GM18519 (cell line): ENCODE data around the gene WDR87.

ENCODE experiments used
- ATAC-seq: cut with Tn5 transposase; IDR thresholded peaks from one replicate; pipeline ENCODE4 v1.9.1; 2021; ENCODE audit warnings: mild to moderate bottlenecking, moderate library complexity; ENCODE audit not compliant: unreplicated experiment, low FRiP score

The WDR87 gene

DNA sequence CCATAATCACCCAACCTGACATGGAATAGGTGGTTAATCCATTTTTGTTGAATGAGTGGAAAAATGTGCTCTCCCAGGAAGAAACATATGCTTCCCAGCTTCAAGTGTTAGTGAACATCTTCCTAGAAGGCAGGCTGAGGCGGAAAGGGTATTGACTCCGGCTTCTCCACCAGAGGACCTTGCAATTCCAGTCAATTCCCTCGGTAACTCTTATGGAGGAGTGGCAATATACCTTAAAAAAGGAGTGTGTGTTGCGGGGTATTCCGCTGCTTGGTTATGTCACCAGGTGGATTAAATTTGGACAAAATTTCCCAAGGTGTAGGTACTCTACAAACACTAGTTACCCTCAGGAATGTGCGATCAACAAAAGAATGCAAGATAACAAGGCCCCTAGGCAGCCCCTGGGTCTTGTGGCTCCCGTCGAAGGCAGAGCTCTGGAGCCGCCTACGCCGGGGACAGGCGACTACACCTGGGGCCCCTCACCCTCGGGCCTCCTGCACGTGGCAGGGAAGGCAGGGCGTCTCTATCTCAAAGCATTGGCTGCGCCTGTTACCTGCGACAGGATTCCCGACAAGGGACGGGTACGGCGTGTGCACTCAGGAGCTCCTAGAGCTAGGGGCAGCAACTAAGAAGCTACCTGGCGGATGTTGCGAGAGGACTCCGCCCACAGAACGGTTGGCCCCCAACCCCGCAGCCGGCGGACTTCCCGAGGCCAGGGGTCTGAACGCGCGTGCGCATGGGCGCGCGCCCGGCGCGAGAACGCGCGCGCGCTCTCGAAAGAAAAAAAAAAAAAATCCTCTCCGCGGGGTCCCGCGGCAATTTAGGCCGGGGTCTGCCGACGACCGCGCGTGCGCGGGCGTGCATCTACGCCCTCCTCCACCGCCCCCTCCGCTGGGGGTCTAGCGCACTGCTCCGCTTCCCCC is at the start of gene WDR87:
Gene WDR87, minus strand, starts transcription at position 649 of the 923 bp plus-strand sequence. CDS start 8,355 bp downstream, outside the sequence.
- no peak for ATAC-seq

DNA sequence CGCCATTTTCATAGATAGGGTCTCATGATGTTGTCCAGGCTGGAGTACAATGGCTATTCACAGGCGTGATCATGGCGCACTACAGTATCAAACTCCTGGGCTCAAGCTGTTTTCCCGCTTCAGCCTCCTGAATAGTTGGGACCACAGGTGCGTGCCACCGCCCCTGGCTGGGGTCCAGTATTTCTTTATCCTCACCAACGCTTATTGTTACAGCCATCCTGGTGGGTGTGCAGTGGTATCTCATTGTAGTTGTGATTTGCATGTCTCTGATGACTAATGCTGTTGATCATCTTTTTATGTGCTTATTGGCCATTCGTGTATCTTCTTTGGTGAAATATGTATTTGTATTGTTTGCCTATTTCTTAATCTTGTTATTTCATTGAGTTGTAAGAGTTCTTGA is 49.6 kb upstream of the WDR87 start:
- ATAC-seq = no peak

DNA sequence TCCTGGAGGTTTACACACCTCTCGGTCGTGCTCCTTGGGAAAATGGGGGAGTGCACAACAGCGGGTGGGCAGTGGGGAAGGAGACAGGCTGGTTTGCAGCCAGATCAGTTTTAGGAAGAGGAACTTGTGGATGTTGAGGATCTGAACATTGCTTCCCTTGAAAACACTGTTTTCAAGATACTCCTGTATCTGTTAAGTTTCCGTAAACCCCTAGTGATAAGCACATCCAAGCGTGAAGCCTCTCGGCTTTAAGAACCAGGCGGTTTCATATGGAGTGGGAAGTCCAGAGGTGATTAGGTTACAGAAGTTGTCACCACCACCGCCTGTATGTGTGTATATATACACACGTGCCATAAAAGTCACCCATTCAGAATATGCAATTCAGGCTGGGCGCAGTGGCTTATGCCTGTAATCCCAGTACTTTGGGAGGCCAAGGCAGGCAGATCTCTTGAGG is 48.1 kb upstream of the WDR87 start:
- no peak for ATAC-seq

DNA sequence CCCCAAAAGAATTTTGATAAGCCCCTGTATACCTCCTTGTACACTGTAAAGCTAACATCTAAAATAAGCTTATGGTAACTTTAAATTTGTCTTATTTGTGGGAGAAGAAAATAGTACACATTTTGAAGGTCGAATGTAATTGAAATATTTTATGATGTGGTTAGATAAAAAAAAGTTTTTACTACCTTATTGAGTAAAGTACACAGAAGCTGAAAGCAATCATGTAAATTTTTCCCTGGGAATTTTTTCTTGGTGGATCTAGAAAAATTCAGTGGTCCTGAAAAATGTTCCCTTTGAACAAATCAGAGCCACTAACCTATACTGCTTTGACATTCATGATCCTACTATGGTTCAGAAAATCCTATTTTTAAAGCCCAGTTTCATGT is 47.5 kb upstream of the WDR87 start:
- no peak for ATAC-seq

DNA sequence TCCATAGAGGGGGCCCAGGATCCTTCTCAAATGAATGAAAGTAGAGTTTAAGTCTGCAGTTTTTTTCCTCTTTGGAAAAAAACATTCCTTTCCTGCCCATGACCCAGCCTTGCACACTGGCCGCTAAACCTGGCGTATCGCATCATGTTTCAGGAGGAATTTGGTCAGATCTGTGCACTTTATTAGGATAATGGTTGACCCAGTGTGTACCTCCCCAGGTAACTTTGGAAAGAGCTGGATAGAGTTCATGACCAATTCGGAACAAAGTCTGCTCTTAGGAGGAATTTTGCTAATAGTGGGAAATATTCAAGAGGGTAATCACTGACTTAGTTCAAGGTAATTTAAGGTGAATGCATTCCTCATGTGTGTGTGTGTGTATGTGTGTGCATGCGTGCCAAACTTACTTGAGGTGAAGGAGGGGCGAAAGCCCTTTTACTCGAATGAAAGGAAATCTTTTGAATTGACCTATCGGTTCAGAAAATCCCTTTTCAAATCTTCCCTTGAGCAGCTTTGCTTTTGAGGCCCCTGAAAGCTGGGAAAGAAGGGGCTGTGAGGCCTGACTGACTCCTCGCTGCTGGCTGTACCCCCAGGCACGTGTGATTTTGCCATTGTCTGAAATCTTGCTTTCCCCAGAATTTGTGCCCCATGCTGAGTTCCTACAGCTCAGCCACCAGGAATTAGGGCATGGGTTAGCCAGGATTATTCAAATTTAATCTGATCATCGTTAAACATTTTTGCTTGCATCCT is 47.0 kb upstream of the WDR87 start:
- no peak for ATAC-seq

DNA sequence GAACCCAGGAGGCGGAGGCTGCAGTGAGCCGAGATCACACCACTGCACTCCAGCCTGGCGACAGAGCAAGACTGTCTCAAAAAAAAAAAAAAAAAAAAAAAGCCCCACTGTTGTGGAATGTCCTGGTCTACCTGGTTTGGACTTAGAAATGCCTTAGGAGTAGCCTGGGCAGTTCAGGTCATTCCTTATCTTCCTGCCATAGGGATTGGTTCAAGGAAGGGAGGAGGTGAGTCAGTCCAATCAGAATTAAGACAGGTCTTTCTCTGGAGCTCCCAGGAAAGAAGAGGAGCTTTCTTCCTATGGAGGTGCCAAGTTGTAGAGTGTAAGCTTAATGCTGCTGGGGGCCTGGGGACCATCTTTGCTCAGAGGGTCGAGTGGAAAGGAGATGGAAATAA is 45.4 kb upstream of the WDR87 start:
- ATAC-seq = no peak

DNA sequence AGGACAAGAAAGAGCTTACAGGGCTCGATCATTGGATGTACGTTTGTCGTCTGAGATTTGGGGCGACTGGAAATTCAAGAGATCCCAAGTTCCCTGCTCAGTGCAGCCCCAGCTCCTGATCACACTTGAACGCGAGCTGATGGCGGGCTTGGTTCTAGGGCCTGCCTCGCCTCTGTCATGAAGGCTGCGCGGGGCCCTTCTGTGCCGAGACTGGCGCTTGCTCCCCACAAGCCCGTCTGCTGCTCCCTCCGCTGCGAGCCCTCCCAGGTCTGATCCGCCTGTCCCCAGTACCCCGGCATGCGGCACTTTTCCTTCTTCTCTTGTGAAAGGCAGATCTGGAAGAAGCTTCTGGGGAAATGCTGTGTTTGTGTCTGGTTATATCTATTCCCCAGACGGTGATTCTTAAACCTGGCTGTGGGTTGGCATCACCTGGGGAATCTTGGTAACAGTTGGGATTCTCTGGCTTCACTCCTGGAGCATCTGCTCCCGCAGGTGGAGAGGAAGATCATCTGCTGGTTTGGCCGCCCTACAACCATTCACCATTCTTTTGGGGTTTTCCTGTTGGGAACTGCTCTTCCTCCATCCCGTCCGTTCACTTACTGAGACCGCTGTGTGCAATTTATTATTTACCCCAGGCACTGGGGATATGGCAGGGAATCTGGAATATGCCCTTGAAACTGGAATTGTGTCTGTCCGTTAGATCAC is 44.2 kb upstream of the WDR87 start:
- ATAC-seq = no peak

DNA sequence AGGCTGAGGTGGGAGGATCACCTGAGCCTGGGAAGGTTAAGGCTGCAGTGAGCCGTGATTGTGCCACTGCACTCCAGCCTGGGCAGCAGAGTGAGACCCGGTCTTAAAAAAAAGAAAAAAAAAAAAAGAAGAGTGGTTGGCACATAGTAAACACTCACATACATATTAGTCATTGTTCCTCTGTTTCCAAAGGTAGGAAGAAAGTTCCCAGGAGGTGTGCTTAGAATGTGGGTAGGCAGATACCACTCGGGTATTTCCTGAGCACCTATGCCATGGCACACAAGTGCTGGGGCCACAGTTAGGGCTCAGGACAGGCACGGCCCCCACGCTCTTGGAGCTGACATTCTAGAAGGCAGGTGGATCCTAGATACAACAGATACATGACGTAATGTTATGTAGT is 42.0 kb upstream of the WDR87 start:
- no peak for ATAC-seq

DNA sequence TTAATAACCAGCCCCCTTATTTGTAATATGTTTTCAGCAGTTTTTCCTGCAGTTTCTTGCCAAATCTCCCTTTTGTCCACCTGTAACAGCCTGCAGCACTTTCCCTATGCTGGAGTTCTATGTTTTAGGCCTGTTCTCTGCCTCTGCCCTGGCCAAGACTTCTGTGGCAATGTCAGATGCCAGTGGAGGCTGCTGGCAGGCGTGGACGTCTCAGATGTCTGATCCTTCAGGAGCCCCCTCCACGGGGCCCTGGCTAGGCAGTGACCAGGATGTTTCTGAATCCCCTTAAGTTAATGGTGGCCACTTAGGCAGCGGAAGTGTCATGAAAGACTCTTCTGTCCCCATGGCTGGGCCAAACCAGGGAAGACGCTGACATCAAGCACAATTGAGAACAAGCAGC is 41.4 kb upstream of the WDR87 start:
- ATAC-seq = no peak

DNA sequence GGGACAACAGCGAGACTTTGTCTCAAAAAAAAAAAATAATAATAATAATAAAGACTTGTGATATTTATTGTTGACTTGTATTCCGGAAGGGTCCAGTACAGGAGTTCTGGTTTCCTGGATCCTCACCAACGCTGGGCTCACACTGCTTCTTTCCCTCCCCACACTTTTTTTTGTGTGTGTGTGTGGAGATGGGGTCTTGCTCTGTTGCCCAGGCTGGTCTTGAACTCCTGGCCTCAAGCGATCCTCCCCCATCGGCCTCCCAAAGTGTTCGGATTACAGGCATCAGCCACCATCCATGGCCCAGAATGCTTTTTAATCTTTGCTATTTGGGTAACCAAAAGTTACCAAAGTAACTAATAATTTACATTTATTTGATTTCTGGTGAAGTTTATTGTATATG is 39.7 kb upstream of the WDR87 start:
- no peak for ATAC-seq

DNA sequence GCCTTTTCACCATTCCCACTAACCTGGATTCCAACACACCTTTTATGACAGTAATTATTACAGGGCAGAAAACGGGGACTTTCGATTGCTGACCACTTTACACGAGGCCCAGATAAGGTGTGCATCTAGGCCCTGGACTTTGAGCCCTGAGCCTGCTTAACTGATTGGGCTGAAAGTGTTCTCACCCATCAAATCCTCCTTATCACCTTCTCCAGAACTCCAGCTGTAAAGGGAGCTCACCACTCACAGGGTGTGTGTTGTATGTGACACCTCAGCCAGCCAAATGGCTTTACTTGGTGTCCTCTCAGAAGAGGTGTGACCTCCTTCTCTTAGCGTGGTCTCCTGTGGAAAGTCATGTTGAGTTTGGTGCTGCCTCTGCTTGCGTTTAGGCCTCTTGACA is 37.1 kb upstream of the WDR87 start:
- ATAC-seq = no peak

DNA sequence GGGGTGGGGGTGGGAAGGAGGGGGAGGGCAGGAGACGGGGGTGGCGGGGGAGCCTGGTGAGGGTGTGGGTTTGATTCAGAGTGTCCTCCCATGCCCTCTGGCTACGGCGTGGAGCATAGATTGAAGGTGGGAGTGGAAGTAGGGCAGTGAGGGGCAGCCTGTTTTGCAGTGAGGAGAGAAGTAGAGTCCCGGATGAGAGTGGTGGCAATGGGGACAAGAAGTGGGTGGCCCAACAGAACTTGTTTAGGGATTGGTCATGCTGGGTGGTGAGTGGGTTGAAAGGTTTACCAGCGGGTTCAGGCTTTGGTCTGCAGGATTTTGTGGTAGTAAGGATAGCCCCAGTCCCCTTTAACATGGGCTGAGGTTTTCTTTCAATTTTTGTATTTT is 36.1 kb upstream of the WDR87 start:
- ATAC-seq = no peak

DNA sequence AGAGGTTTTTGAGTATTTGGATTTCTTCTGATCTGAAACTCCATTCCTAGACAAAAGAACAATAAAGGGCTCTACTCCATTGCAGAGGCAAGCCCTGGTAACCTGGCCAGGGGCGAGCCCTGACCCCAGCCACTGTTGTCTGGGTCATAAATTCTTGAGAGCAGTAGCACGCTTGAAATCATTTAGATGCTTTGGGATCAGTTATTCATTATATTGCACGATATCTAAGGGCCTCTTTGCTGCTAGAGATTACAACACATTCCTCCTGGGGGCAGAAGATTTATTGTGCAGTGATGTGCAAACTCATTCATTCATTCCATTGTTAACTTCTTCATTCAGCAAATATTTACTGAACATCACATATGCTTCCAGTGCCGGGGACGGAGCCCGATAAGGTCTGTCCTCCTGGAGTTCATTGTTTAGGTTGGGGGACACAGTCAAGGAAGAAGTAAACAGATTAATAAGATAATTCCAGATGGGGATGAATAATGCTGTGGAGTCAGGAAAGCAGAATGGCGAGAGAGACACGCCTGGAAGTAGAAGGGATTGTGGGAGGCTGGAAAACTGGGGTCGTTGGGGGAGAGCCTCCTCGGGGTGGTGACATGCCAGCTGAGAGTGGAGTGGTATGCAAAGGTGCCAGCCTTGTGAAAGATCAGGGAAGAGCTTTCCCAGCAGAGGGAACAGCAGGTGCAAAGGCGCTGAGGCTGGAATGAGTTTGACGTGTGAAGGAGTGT is 35.6 kb upstream of the WDR87 start:
- ATAC-seq = no peak

DNA sequence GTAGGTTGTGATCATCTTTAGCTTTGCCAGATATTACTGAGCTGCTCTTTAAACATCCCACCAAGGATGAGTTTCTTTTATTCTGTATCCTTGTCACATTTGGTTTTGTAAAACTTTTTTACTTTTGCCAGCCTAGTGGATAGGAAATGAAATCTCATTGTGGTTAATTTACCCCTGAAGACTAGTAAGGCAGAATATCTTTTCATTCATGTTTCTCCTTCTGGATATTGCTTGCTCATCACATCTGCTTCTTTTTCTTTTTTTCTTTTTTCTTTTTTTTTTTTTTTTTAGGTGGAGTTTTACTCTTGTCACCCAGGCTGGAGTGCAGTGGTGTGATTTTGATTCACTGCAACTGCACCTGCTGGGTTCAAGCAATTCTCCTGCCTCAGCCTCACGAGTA is 32.0 kb upstream of the WDR87 start:
- no peak for ATAC-seq

DNA sequence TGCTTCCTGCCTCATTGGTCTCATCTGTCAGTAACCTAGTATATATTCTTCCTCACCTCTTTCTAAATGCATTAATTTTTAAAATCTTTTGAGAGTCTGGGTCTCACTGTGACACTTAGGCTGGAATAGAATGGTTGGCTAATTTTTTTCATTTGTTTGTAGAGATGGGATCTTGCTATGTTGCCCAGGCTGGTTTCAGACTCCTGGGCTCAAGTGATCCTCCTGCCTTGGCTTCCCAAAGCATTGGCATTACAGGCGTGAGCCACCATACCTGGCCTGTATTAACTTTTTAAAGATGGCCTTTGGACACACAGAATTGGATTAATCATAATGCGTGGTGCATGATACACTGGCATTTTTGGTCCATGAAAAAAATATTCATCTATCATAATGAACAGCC is 30.5 kb upstream of the WDR87 start:
- ATAC-seq = no peak

DNA sequence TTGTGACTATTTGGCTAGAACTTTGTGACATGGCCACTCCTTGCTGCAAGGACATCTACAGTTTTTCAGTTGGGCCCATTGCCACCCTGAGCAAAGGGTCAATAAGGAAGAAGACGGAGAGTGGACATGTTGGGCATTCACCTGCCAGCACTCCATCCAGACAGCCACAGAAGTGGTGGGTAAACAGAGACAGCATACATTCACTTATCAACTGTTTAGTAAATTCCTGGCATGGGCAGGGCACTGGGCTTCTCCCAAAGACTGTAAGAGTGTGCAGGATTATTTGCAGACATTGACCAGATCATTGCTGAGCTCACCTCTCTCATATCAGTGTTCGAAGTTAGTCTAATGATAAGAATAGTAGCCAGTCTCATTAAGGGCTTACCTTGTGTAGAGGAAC is 29.8 kb upstream of the WDR87 start:
- ATAC-seq = no peak

DNA sequence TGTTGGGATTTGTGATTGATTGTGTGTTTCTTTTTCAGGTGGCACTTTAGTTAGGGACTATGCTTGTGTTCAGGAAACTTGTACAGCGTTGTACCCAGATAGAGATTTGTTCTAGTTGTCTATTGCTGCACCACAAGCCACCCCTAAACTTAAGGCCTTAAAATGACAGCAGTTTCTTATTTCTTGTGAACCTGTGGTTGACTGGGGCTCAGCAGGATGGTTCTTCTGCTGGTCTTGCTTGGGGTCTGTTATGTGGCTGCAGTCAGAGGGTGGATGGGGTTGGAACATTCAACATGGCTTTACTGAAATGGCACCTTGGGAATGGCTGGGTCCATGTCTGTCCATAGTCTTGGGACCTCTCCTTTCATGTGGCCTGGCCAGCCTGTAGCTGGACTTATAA is 28.9 kb upstream of the WDR87 start:
- ATAC-seq = no peak

DNA sequence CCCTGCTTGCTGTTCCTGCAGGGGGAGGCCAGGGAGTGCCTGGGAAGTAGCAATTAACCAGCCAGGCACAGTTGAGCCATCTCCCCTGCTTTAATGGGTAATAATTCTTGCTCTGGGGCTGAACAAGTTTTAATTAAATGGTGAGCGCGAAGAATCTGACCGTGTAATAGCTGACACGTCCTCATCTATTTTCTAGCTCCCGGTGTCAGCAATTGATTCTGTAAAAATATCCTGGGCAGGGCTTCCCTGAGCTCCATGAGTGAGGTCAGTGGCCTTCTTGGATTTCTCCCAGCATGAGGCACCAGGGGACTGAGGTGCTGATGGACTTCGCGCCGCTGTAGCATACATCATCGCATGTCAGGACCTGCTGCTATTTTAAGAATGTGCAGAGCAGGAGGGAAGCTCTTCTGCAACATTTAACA is 27.6 kb upstream of the WDR87 start:
- no peak for ATAC-seq

DNA sequence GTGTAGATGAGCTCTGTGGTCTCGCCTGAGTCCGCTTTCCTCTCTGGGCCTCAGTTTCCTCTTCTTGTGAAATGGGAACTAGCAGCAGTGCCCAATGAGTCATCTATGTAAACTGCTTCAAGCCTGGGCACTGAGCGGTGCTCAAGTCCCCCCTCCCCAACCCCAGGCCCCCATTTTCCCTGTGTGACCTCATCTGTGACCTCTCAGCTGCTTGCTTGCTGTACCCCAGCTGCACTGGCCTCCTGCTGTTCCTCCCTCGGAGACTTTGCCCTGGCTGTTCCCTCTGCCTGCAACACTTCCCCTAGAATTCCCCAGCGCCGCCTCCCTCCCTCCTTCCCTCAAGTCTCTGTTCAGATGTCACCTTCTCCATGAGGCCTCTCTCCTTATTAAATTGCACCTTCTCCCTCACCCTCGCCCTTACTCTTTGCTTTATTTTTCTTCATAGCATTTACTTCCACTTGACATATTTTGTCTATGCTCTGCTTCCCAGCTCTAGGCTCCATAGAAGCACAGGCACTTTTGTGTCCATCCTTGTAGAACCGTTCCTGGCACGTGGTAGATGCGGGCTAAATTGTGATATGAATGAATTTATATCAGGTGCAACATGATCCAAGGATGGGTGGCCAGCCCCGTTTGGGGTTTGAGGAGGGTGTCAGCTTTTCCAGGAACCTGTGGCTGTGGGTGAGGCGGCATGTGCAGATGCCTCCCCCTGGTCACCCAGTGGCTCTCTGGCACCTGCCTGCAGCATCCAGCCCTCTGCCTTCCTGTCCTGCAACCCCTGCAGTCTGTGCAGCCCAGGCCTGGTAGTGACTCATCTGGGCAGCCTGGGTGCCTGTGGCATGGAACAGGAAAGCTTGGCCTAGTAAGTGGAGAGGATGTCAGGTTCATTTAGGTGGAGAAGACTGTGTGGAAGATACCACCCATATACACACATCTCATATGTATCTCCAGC is 26.9 kb upstream of the WDR87 start:
- no peak for ATAC-seq
